T-helper 22 cell (primary cell): ENCODE data around the gene MAGI2.
"Not testable (repeated sequence)": the region's sequence is repeated elsewhere in the genome, so short reads cannot be mapped to it uniquely, and the experiment has no call there.

Experiments used
- DNase-seq: peaks from one replicate; pipeline ENCODE4 v3.0.0-alpha.2; 2020; ENCODE audit warnings: low read depth

Gene MAGI2

DNA sequence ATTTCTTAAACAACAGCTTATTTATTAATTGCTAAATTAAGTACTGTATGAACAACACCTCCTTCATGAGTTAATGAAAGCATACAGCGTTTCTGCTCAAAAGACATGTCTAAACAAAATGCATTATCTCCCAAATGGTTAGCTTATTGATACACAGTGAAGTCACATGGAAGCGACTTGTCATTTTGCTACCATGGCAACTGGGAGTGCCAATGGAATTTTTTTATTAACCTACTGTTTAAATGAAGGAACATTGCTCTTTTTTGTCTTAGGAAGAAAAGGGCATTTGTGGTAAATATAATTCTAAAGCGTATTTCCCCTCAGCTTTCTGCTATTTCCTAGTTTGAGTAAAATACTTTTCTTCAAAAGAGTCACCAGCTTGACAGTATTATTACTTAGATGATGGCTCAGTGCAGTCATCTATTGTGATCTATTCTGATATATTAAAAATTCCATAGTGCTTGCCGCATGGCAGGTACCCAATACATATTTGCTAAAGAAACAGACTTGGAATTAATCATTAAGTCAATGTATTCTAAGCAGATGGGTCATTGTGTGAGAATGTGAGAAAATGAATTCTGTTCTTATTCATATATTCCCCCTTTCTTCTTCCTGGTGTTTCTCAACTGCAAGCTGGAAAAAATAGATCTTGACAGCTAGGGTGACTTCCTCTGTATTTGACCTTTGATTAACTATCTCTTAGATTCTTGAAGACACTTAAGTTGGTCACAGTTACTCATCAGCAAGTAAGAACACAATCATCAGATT lies 818.3 kb downstream of the MAGI2 start:
- DNase-seq = no peak

DNA sequence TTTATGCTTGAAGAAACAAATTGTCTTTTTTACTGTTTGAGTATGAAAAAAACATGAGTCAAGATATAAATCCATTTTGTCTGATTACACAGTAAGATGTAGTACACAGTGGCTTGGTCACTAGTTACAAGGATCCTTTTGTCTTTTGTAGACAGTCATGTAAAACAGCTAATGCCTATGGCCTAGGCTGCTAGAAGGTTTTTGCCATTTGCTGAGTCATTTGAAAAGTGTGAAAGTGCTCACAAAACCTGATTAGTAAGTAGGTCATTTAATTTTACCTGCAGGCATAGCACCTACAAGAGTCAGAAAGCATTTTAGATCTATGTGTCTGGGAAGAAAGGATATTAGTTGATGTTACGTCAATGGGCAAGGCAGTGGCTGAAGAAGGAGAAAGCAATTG lies 819.4 kb downstream of the MAGI2 start:
- no peak for DNase-seq

DNA sequence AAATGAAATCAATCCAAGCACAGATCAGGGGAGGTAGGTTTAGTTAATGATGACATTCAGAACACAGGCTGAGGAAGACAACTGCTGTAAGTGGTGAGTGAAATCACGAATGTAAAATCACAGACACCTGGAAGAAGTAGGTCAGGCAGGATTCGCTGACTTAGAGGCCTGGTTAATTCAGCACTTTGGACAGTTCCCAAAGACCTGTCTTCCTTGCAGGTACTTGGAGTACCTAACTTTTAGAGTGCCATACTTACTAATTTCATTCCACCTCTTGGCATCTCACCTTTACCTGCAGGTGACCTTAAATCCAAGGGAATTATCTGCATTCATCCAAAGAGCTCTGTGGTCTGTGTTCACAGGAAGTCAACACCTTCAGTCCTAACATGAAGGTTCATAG lies 832.5 kb downstream of the MAGI2 start:
- DNase-seq = no peak

DNA sequence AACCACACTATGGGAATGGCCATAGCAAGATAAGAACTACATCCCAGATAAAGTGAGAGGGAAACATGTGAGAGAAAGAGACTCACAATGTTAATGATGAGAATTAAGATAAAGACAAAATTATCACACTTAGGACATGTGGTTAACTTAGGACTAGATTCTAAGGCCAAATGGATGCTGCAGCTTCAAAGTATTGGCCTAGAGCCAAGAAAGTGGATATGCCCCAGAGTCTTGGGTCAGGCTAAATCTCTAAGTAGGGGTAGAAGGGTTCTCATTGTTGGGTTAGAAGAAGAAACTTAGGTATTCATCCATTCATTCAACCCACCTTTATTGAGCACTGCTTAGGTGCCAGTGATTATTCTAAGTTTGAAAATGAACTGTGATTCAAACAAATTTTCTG lies 836.9 kb downstream of the MAGI2 start:
- DNase-seq = no peak

DNA sequence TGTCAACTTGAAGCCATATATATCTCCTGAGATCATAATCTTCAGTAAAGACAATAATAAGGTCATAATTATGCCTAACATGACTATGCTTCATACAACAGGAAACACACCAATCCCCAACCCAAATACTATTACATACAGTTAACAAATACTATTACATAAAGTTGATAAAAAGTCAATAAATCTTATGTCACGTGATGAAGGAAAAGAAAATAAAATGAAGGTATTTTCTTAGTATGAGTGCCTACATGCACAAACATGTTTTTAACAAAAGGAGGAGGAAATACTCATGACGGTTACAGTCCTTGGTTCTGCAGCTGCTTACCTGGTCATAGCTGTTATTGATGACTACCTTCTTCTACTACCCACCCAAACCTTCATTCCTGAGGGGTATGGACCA lies 844.2 kb downstream of the MAGI2 start:
- no peak for DNase-seq

DNA sequence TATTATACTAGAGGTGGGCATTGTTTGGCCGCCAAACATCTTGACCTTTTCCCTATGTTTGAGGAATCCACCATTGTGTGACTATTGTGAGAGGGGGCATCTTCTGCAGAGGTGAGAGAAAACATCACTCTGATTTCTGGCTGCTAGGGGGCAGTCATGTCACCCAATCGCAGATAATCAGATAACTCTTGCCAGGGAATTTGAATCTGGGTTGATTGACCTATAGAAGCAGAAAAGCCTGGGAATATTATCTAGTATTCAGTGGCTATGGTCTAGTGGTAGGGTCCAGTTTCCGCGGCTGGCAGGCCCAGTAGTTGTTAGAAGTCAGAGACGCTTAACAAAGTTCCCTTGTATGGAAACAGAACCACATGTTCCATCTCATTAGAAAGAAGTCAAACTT lies 846.4 kb downstream of the MAGI2 start:
- DNase-seq = no peak

DNA sequence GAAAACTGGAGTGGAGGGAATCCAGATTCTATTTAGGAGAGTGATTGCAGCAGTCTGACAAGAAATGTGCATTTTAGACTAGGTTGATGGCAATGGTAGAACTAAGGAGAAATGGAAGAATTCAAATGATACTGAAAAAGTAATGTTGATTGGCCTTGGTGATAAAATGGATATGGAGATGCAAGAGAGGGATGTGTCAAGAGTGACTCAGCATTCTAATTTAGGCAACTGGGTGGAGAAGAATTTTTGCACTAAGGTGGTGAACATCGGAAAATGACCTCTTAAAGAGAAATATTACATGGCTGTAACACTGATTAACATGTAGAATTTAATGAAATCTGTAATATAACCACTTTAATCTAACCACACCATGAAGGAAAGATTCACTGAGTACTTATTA lies 848.3 kb downstream of the MAGI2 start:
- DNase-seq = no peak

DNA sequence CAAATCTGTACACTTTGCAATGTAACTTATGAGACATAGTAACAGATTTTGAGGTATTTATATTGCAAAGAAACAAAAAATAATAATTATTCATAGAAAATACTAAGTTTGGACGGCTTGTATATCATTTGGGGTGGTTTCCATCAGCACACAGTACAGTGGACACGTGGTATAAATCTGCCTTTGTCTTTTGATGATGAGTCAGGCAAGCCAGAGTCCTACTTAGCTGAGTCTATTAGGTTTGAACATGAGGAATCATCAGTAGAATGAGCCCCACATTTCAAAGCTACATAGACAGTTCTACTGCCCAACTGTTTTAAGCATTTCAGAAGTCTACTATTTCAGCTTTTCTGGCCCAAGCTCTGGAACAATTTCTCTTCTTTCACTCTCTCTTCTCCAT lies 851.7 kb downstream of the MAGI2 start:
- no peak for DNase-seq

DNA sequence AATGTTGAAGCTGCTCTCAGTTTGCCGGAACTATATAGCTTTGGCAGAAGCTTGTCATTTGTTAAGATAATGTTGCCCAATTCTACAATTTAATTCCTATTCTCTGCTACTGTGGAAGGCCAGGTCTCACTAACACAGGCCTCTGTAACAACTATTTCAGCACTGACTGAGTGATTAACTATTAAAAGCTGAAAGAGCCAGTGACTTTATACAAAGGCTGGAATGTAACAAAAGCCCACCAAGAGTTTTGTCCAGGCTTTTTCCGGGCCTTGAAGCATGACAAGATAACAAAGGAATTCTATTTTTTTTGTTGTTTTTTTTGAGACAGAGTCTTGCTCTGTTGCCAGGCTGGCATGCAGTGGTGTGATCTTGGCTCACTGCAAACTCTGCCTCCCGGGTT lies 859.3 kb downstream of the MAGI2 start:
- no peak for DNase-seq

DNA sequence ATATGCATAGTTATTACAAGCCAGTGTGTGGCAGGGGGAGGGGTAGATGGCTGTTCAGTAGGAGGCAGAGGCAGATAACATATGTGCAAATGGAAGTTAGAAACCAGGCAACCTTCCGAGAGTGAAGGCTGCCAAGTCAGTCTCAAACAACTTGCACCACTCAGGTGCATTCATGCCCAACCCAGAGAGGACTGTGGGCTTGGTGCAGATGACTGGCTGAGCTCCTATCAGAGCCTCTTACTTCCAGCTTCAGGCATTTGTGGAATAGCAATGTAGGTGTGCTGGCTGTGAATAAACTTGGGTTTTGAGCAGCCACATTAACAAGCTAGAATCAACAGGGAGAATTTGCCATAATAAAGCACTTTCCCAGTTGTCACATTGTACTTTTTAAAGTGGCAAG lies 865.1 kb downstream of the MAGI2 start:
- DNase-seq = no peak

DNA sequence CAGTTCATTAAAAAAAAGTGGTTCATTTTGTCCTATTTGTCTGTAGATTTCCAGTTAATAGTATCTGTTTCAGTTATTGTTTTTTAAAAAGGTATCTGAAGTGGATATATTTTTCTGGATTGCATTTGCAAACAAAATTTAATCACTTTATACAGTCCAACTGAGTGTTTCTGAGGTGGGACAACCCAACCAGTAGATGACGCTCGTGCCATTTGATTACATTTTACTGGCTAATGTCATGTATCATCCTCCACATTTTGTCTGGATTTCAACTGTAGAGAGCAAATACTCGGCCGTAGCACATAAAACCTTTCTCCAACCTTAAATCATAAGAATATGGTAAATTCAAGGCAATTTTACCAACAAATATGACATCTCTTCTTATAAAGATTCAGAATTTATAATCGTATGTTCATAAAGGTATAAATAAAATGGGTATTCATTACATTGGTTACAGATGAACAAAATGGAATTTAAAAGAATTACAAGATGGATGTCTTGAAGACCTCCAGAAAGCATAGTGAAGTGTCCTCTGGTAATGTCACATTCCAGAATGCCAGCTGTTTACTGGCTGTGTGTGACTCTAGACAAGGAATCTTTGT lies 865.9 kb downstream of the MAGI2 start:
- DNase-seq = no peak

DNA sequence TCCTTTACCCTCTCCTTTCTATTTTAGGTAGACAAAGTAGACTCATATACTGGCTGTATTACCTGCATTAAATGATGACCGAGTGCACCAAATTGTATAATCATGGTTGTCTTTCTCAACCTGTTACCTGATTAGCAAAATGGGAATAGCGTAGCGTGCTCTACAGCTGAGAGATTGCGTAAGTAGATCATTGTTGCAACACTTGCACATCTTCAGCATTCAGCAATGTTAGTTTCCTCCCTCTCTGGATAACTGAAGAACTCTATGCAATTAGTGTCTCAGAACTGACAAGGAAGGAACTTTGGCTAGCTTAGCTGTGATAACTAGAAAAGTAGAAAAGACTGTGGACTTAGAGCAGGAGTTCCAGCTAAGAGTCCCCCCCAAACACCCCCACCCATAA lies 867.5 kb downstream of the MAGI2 start:
- DNase-seq = no peak

DNA sequence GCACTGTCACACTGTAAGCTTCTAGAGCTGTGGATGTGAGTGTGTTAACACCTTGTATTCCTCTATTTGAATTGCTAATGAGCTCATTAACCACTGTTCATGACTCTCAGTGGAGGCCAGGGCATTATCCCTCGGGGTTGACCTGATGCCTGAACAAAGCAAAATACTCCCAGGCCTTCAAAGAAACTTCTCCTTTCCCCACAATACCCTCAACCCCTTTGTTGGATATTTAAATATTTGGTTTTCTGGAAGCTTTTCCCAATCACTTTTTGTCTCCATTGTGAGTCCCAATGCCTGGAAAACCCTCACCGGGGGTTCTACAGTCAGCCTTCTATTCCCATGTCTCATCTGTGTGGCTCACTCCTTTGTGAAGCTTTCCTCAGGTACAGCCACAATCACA lies 874.8 kb downstream of the MAGI2 start:
- DNase-seq = no peak

DNA sequence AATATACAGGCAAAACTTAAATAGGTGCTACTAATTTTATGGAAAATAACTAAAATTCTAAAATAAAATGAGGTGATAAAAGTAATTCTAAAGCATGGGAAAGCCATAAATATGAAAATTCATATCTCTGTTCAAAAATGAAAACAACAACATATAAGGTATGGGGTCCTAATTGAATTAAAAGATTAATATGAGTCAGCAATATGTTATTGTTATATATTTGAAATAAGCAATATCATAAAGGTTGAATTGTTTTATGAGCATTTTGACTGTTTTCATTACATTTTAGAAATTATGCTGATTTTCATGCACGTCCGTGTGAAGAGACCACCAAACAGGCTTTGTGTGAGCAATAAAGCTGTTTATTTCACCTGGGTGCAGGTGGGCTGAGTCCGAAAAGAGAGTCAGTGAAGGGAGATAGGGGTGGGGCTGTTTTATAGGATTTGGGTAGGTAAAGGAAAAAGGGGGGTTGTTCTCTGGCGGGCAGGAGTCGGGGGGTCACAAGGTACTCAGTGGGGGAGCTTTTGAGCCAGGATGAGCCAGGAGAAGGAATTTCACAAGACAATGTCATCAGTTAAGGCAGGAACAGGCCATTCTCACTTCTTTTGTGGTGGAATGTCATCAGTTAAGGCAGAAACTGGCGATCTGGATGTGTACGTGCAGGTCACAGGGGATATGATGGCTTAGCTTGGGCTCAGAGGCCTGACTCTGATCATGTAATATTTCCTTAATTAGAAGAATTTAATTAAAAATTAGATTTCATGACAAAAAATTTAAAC lies 876.1 kb downstream of the MAGI2 start:
- not testable (repeated sequence) for DNase-seq

DNA sequence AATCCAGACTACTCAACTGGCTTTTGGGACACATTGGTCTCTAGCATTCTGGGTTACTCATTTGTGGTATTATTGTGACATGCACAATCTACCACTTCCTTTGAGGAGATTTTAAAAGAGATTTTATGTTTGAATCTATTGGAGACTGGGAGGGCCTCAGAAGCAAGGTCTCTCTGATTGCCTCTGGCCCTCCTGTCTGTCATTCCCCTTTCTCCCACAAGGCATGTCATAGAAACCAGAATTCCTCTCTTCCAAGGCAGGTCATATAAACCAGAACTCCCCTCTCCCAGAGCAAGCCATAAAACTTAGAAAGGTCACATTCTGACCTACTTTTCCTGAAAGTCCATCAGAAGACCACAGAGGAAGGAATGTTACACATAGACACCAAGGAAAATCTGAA lies 877.2 kb downstream of the MAGI2 start:
- no peak for DNase-seq

DNA sequence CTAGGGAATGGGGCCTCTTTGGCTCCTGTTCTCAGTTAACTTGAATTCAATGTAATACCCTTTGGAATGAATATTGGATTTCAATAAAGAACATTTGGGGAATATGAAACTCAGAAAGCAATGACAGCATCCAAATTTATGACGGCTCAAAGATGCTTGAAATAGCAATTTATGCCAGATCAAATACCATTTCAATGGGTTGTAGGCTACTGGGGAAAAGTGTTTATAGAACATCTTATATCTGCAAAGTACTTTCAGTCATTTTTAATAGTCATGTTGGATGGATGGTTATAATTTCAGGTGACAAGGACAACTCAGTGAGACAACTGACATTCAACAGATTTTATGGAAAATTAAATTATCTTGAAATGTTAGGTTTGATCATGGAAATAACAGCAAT lies 882.2 kb downstream of the MAGI2 start:
- DNase-seq = no peak

DNA sequence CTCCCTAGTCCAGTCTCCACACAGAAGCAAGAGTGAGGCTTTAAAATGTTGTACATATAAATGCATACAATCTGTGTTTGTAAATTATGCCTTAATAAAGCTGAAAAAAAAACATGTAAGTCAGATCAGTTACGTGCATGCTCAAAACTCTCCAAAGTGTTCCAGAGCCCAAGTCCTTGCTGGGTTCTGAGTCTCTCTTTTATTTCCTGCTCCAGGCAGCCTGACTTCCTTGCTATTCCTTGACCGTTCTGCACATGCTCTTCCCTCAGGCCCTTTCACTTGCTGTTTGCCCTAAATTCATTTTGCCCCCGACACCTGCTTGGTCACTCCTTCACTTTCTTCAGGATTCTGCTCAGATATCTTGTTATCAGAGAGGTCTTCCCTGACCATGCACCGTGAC lies 884.8 kb downstream of the MAGI2 start:
- DNase-seq = no peak

DNA sequence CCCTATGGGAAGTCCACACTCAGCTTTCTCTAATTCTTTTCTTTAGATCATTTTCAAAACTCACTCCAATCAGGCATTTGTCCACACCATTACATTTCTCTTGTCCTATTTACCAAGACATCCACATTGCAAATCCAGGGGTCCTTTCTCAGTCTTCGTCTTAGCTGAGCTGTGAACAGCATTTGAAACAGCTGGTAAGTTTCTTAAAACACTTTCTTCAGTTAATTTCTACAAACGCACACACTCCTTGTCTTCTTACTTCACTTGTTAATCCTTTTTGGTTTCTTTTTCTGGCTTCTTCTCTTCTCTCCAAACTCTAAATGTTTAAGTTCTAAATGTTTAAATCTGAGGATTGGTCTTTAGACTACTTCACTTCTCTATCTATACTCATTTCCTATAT lies 885.6 kb downstream of the MAGI2 start:
- no peak for DNase-seq

DNA sequence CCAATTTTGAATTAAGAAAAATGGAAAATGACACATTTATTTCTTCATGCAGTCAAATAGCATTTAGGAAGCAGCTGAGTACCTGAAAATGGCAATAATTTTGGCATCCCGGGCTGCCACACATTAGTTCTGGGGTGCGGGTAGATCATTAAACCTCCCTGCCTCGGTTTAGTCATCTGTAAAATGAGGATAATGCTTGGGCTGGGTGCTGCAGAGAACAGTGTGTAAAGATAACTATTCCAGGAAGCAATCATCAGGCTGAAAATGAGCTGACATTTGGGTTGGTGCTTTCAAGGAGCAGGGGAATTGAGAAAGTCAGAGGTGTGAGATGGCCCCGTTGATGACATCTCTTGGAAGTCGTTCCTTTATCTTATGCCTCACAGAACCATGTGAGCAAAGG lies 887.7 kb downstream of the MAGI2 start:
- DNase-seq = no peak

DNA sequence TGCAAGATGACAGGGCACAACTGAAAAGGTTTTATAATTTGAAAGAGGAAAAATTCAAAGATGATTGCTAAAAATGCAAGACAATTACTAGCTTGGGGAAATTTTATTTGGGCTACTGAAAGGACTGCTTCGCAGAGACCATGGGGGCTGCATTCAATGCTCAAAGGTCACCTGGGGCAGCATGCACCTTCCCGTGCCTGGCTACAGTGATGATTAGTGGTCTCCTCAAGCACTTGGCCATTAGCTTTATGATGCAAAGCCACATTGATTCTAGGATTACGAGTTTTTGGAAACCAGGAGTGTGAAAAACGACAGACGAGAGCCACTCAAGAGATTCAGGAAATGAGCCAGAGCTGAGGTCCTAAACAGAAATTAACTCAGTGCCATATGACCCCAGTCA lies 890.3 kb downstream of the MAGI2 start:
- DNase-seq = no peak

DNA sequence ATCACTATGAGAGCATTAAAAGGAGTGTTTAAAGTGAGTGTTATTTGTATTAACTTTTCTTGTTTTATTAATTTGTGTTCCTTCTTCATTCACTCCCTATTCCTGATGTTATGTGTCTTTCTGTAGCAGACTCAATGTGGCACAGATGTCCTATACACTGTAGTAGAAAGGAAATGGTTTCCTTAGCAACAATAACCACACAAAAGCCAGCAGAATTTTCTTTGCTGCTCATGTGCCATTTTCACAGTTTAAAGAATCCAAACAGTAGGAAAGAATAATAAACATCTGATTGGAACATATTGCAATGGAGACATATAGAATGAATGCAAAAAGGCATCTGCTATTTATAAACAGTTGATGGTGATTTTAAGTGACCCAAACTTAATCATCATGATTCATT lies 891.3 kb downstream of the MAGI2 start:
- DNase-seq = no peak

DNA sequence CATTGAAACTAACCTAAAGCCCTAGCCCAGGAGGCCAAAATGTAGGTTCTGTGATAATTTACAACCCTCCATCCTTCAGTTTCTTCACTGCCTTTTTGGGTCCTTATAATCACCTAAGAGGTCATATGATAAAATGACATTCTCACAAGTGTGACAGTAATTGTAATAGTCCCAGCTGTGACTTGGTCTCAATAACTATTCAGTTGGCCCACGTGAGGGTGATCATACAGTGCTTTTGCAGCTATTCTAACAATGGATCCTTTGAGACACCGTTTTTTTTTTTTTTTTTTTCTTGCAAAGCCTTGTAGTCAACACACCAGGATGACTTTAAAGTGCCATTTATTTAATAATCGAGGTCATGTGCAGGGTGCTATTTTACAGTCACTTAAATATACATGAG lies 894.9 kb downstream of the MAGI2 start:
- no peak for DNase-seq

DNA sequence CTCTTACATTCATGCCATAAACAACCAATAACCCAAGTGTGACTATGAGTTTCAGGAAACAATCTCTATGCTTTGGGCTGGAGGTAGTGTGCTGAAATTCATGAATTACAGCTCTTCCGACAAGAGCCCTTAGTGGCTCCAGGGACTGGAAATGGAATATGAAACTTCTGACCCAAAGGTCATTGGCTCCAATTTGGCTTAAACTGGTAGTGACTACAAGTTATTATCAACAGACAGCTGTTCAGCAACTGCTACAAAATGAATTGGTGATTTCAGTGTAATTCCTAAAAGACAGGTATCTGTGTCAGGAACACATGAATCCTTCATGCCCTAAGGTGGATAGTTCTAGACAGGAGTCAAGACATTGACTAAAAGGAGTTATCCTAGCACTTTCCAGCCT lies 909.5 kb downstream of the MAGI2 start:
- no peak for DNase-seq
